ENCODE measurements around the gene RPS6KB2. TPM values are rescaled to one million over a fixed set of nuclear protein-coding genes. Genes with fewer than 3 reads are reported as not detected.

Gene RPS6KB2
- total and polyA plus RNA-seq, 9 of the 15 experiments (the other 6 are each of a cell fraction or from before 2014, with no cell fraction given), result 0.42 to 122 (median 82.6) TPM

- TF ChIP-seq ZNF407 (IDR thresholded peaks at IDR 0.05; ENCODE audit: low read depth) (no peak), ZNF444 (CRISPR knock-in tag; IDR thresholded peaks at IDR 0.05) (no peak), ZC3H4 (CRISPR knock-in tag; IDR thresholded peaks at IDR 0.05; ENCODE audit: borderline replicate concordance) (no peak), AFF4 (CRISPR knock-in tag; IDR thresholded peaks at IDR 0.05) (no peak), ZFPM2 (CRISPR knock-in tag; IDR thresholded peaks at IDR 0.05) (no peak), SAP30 (IDR thresholded peaks at IDR 0.05; ENCODE audit: borderline replicate concordance, insufficient read depth, low read depth, low read length, poor library complexity, severe bottlenecking) (no peak), NR0B1 (IDR thresholded peaks at IDR 0.05; ENCODE audit: partially characterized antibody) (no peak), CREB3L1 (IDR thresholded peaks at IDR 0.05; ENCODE audit: borderline replicate concordance, low read depth) (no peak), ZNF75A (CRISPR knock-in tag; IDR thresholded peaks at IDR 0.05) (no peak), POLR2A (conservative IDR thresholded peaks at IDR 0.05) (peak; percentile 38; the same call in 1 of the 2 replicates), SPI1 (IDR thresholded peaks at IDR 0.05; ENCODE audit: borderline replicate concordance, low read depth, low read length) (no peak)
Observed at GRCh38 chr11:67398661-67399563, 29.4 kb upstream of the RPS6KB2 start (continued).

All from K562 (cell line).